ENCODE data around the gene TMF1.

The TMF1 gene

DNA sequence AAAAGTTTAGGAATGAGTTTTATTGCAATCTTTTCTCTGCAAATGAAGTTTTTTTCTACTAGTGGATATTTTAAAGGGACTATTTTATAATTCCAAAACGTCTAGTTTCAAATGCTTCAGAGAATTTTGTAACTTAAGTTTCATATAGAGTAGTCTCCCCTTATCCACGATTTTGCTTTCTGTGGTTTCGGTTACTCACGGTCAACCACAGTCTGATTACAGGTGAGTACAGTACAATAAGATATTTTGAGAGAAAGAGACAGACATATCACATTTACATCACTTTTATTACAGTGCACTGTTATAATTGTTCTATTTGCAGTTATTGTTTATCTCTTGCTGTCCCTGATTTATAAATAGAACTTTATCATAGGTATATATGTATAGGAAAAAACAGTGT is 31.3 kb downstream of the TMF1 start:
- Histone ChIP-seq H3K79me2 (ENCODE audit: low read length) (no peaks in the 10 kb centered on the region), H3K27me3 (replicated peaks; ENCODE audit: insufficient read depth, low read length) (no peaks in the 10 kb centered on the region), H3K9me2 (replicated peaks; ENCODE audit: insufficient read depth, low read length) (no peaks in the 10 kb centered on the region), H3K36me3 (replicated peaks; ENCODE audit: insufficient read depth, low read length) (peaks cover 3% of the 10 kb centered on the region; the same call in 1 of the 2 replicates), H3K4me1 (ENCODE audit: low read length) (0 out of 2 replicates have a peak, but pooled peaks cover 9% of the 10 kb centered on the region), H3K9me3 (replicated peaks; ENCODE audit: insufficient read depth, low read length) (no peaks in the 10 kb centered on the region), H4K20me1 (ENCODE audit: insufficient read depth, low read length) (no peaks in the 10 kb centered on the region), H3K27ac (ENCODE audit: low read length) (no peak overlapping the region), H2AFZ (ENCODE audit: low read length) (no peak overlapping the region), H3F3A (ENCODE audit: insufficient read depth, low read length) (peaks cover 7% of the 10 kb centered on the region; the same call in 1 of the 2 replicates), H3K4me2 (ENCODE audit: low read depth, low read length) (no peak overlapping the region), H3K4me3 (ENCODE audit: low read length) (no peak overlapping the region), H3K9ac (ENCODE audit: low read length) (no peak overlapping the region)
- TF ChIP-seq EZH2 (optimal IDR thresholded peaks at IDR 0.05; ENCODE audit: low read depth, low read length) (no peak), EZH2phosphoT487 (IDR thresholded peaks at IDR 0.05; ENCODE audit: low read length) (no peak)
- TF ChIP-seq, protein P1, sequence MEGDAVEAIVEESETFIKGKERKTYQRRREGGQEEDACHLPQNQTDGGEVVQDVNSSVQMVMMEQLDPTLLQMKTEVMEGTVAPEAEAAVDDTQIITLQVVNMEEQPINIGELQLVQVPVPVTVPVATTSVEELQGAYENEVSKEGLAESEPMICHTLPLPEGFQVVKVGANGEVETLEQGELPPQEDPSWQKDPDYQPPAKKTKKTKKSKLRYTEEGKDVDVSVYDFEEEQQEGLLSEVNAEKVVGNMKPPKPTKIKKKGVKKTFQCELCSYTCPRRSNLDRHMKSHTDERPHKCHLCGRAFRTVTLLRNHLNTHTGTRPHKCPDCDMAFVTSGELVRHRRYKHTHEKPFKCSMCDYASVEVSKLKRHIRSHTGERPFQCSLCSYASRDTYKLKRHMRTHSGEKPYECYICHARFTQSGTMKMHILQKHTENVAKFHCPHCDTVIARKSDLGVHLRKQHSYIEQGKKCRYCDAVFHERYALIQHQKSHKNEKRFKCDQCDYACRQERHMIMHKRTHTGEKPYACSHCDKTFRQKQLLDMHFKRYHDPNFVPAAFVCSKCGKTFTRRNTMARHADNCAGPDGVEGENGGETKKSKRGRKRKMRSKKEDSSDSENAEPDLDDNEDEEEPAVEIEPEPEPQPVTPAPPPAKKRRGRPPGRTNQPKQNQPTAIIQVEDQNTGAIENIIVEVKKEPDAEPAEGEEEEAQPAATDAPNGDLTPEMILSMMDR (IDR thresholded peaks at IDR 0.05; ENCODE audit: low read length): no peak
- peak; percentile 47 for DNase-seq

DNA sequence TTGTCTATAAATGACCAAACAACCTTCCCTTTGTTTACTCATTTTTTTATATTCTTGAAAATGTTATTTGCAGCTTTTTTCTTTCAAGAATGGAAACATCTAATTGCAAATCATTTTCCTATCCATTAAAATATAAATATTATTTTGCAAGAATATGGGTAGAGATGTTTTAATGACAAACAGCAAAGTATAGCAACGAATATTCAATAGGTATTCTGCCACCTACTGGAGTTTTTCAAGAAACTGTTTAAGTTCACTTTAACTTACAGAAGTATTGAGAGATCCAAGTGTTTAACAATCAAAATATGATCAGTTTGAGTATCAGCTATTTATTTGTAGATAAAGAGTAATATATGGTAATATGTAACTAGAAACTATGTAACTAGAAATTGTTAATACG is 31.7 kb downstream of the TMF1 start:
- Histone ChIP-seq H3K79me2 (ENCODE audit: low read length) (no peaks in the 10 kb centered on the region), H3K27ac (ENCODE audit: low read length) (no peak overlapping the region), H3K36me3 (replicated peaks; ENCODE audit: insufficient read depth, low read length) (no peaks in the 10 kb centered on the region; the same call in 1 of the 2 replicates), H3K9me2 (replicated peaks; ENCODE audit: insufficient read depth, low read length) (no peaks in the 10 kb centered on the region), H3K4me3 (ENCODE audit: low read length) (no peak overlapping the region), H3K9ac (ENCODE audit: low read length) (no peak overlapping the region), H3K4me1 (ENCODE audit: low read length) (0 out of 2 replicates have a peak, but pooled peaks cover 9% of the 10 kb centered on the region), H3K27me3 (replicated peaks; ENCODE audit: insufficient read depth, low read length) (no peaks in the 10 kb centered on the region), H3K4me2 (ENCODE audit: low read depth, low read length) (no peak overlapping the region), H4K20me1 (ENCODE audit: insufficient read depth, low read length) (no peaks in the 10 kb centered on the region), H3K9me3 (replicated peaks; ENCODE audit: insufficient read depth, low read length) (no peaks in the 10 kb centered on the region), H3F3A (ENCODE audit: insufficient read depth, low read length) (peaks cover 7% of the 10 kb centered on the region; the same call in 1 of the 2 replicates), H2AFZ (ENCODE audit: low read length) (no peak overlapping the region)
- TF ChIP-seq EZH2 (optimal IDR thresholded peaks at IDR 0.05; ENCODE audit: low read depth, low read length) (no peak), EZH2phosphoT487 (IDR thresholded peaks at IDR 0.05; ENCODE audit: low read length) (no peak)
- TF ChIP-seq, protein P1 (IDR thresholded peaks at IDR 0.05; ENCODE audit: low read length): peak; percentile 42
- DNase-seq: peak; percentile 32

DNA sequence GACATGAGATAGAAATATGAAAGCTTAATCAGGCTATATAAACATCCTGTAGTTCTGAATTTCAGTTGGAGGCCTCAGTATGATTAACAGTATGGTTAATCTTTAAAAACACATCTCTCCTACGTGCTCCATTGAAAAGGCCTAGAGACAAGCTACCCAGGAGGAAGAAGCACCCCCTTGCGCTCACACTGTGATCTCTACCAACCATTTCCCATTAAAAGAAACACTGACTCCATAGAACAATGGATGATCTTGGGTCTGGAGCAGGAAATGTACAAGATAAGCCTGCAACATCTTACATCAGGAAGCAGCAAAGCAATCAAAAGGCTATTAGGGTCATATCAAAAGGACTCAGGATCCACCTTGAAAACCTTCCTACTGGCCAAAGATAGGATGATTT is 35.2 kb downstream of the TMF1 start:
- no peak overlapping the region for H3K4me2 ChIP-seq (ENCODE audit: low read depth, low read length)
- peaks cover 9% of the 10 kb centered on the region; the same call in 1 of the 2 replicates for H3F3A ChIP-seq (ENCODE audit: insufficient read depth, low read length)
- no peak overlapping the region for H3K27ac ChIP-seq (ENCODE audit: low read length)
- TF ChIP-seq EZH2phosphoT487 (IDR thresholded peaks at IDR 0.05; ENCODE audit: low read length) (no peak), EZH2 (optimal IDR thresholded peaks at IDR 0.05; ENCODE audit: low read depth, low read length) (no peak)
- TF ChIP-seq, protein P1 (IDR thresholded peaks at IDR 0.05; ENCODE audit: low read length): no peak
- H3K27me3 ChIP-seq (replicated peaks; ENCODE audit: insufficient read depth, low read length): no peaks in the 10 kb centered on the region
- DNase-seq: no peak
- no peak overlapping the region for H3K9ac ChIP-seq (ENCODE audit: low read length)
- no peaks in the 10 kb centered on the region for H3K79me2 ChIP-seq (ENCODE audit: low read length)
- H3K36me3 ChIP-seq (replicated peaks; ENCODE audit: insufficient read depth, low read length): no peaks in the 10 kb centered on the region; the same call in 1 of the 2 replicates
- H4K20me1 ChIP-seq (ENCODE audit: insufficient read depth, low read length): no peaks in the 10 kb centered on the region
- H2AFZ ChIP-seq (ENCODE audit: low read length): no peak overlapping the region
- no peaks in the 10 kb centered on the region for H3K9me3 ChIP-seq (replicated peaks; ENCODE audit: insufficient read depth, low read length)
- no peak overlapping the region for H3K4me3 ChIP-seq (ENCODE audit: low read length)
- peaks cover 14% of the 10 kb centered on the region for H3K4me1 ChIP-seq (ENCODE audit: low read length)
- H3K9me2 ChIP-seq (replicated peaks; ENCODE audit: insufficient read depth, low read length): no peaks in the 10 kb centered on the region
